Upper lobe of left lung (tissue), 6 donors: ENCODE measurements around the gene GAK. TPM values are rescaled to one million over a fixed set of nuclear protein-coding genes. Genes with fewer than 3 reads are reported as not detected.

Experiments used
- ATAC-seq, 2 donors: fragments of 200-7000 bp; cut with Tn5 transposase; one replicate each; pipeline ENCODE4 v1.9.1; 2022; ENCODE audit warnings: mild to moderate bottlenecking in 2 of 2, moderate library complexity in 2 of 2; ENCODE audit not compliant: low FRiP score in 2 of 2
- DNase-seq, 2 donors: peaks; one replicate each; pipeline ENCODE4 v3.0.0-alpha.2; 2019 to 2020
- H3K27ac ChIP-seq, 4 donors: fragments of 200-600 bp; sonication (generic); one replicate each; pipeline ENCODE4 v1.5.1; 2016 to 2019
- H3K27me3 ChIP-seq, 4 donors: fragments of 200-600 bp; sonication (generic); one replicate each; pipeline ENCODE4 v1.5.1; 2017 to 2019
- H3K36me3 ChIP-seq, 4 donors: fragments of 200-600 bp; sonication (generic); one replicate each; pipeline ENCODE4 v1.5.1; 2016 to 2019
- H3K4me1 ChIP-seq, 4 donors: fragments of 200-600 bp; sonication (generic); one replicate each; pipeline ENCODE4 v1.5.1; 2018 to 2019
- H3K4me3 ChIP-seq, 4 donors: fragments of 200-600 bp; sonication (generic); one replicate each; pipeline ENCODE4 v1.5.1; 2017 to 2019; ENCODE audit warnings: mild to moderate bottlenecking in 2 of 4, moderate library complexity in 1 of 4
- H3K9me3 ChIP-seq, 4 donors: fragments of 200-600 bp; sonication (generic); one replicate each; pipeline ENCODE4 v1.5.1; 2018 to 2019
- EP300 ChIP-seq, 4 donors: sonication (generic); formaldehyde crosslinking; IDR thresholded peaks; one replicate each; pipeline ENCODE4 v1.5.1; 2017; ENCODE audit warnings: antibody characterized with exemption in 4 of 4, control low read depth in 2 of 4
- POLR2A ChIP-seq, 4 donors: fragments of 450-650 bp; IDR thresholded peaks; one replicate each; pipeline ENCODE4 v1.5.1; 2016 to 2017; ENCODE audit warnings: antibody characterized with exemption in 4 of 4, mild to moderate bottlenecking in 2 of 4
- POLR2AphosphoS5 ChIP-seq, 2 donors: sonication (generic); formaldehyde crosslinking; IDR thresholded peaks; one replicate each; pipeline ENCODE4 v1.5.1; 2017; ENCODE audit warnings: antibody characterized with exemption in 2 of 2
- WGBS, 2 donors: methylation state at CpG; one replicate each; pipeline ENCODE4 v1.1.5; 2017 to 2018; 5-methylcytosine and 5-hydroxymethylcytosine counted together
- total RNA-seq, 6 donors: library from RNA; depleted of rRNA in 4 of 6; stranded (reverse); fragments of >200 nt in 4 of 6; gene quantifications; one replicate each; pipeline versions ENCODE4 v1.1.0 to v1.2.1, GENCODE V29; 2016 to 2021
- TF ChIP-seq, protein P1 (sequence below), 6 experiments: fragments of 450-650 bp in 4 of 6; fragments of 200-600 bp in 2 of 6; sonication (generic) in 2 of 6; IDR thresholded peaks; one replicate each; pipeline ENCODE4 v1.5.1; 2016 to 2019; ENCODE audit warnings: antibody characterized with exemption in 6 of 6
- donor health status: DM: no; HTN: no; CAD: no; lungs with moderate emphysema.
- donor health status: DM: no; HTN: yes; CAD: no; lungs with severe emphysema.

The GAK gene
- total RNA-seq, 6 donors from 2014 or later = 116 to 380 (median 154) TPM

DNA sequence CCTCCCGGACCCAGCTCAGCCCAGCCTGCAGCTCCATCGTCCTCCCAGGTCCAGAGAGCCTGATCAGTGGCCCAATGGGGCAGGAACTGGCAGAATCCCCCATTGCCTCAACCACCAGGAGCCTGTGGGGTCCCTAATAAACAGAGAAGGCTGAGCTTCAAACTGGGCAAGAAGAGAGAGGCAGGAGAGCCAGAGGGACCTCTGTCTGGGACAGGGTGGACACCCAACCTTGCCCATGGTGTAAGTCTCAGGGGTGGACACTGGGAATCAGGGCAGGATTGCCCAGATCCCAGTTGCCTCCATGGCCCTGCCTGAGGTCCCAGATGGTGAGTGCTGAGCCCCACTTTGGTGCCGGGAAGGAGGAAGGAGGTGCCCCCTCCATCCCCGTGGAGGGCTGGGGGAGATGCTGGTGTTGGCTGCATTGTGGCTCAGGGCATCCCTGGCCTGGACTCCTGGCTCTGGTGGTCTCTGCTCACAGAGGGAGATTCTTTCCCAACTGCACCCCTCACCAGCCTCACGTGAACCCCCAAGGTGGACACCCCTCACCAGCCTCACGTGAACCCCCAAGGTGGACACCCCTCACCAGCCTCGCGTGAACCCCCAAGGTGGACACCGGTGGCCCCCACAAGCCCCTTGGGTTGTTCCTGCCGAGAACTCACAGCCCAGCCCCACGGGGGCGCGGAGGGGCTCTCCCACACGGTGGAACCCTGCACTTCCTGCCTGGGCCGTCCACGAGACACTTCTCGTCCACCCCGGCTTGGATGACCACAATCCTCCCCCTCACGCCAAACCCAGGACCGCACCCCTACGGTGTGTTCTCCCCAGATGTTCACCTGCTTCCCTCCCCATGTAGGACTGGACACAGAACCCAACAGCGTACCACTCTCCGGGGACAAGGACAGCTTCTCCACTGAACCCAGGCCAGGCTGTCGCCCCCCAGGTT is 111.6 kb downstream of the GAK start:
- TF ChIP-seq POLR2AphosphoS5 (IDR thresholded peaks at IDR 0.05) = no peak
- no peak for TF ChIP-seq POLR2A (IDR thresholded peaks at IDR 0.05)
- TF ChIP-seq, protein P1, sequence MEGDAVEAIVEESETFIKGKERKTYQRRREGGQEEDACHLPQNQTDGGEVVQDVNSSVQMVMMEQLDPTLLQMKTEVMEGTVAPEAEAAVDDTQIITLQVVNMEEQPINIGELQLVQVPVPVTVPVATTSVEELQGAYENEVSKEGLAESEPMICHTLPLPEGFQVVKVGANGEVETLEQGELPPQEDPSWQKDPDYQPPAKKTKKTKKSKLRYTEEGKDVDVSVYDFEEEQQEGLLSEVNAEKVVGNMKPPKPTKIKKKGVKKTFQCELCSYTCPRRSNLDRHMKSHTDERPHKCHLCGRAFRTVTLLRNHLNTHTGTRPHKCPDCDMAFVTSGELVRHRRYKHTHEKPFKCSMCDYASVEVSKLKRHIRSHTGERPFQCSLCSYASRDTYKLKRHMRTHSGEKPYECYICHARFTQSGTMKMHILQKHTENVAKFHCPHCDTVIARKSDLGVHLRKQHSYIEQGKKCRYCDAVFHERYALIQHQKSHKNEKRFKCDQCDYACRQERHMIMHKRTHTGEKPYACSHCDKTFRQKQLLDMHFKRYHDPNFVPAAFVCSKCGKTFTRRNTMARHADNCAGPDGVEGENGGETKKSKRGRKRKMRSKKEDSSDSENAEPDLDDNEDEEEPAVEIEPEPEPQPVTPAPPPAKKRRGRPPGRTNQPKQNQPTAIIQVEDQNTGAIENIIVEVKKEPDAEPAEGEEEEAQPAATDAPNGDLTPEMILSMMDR (IDR thresholded peaks at IDR 0.05) = no peak
- TF ChIP-seq EP300 (IDR thresholded peaks at IDR 0.05) = no peak

GRCh38 chr4:819401-820229 is 112.5 kb downstream of the GAK start:
- H3K36me3 ChIP-seq = no peaks in the 10 kb centered on the region
- H3K4me1 ChIP-seq = peaks cover under 1 to 7% (median 6%) of the 10 kb centered on the region in 4 donors
- H3K4me3 ChIP-seq = no peak overlapping the region
- 64 to 79% methylated on average over 12 to 18 of the region's 20 CpGs for WGBS, 2 donors
- no peak overlapping the region for H3K27ac ChIP-seq
- H3K9me3 ChIP-seq = no peaks in the 10 kb centered on the region
- peaks cover 0 to 16% (median 6%) of the 10 kb centered on the region in 4 donors for H3K27me3 ChIP-seq
- no peak for ATAC-seq
- no peak for TF ChIP-seq EP300 (IDR thresholded peaks at IDR 0.05)
- TF ChIP-seq POLR2A (IDR thresholded peaks at IDR 0.05) = no peak
- no peak for TF ChIP-seq POLR2AphosphoS5 (IDR thresholded peaks at IDR 0.05)
- TF ChIP-seq, protein P1 (IDR thresholded peaks at IDR 0.05) = no peak
- DNase-seq = no peak

More for the DNA sequence above, 111.6 kb downstream of the GAK start:
- WGBS, 2 donors = 78 to 82% methylated on average over 18 to 23 of the region's 24 CpGs
- Histone ChIP-seq H3K27me3 (peaks cover 0 to 25% (median 15%) of the 10 kb centered on the region in 4 donors), H3K4me1 (peaks cover 7 to 14% (median 9%) of the 10 kb centered on the region in 4 donors), H3K4me3 (no peak overlapping the region), H3K9me3 (no peaks in the 10 kb centered on the region), H3K27ac (no peak overlapping the region), H3K36me3 (no peaks in the 10 kb centered on the region)
- ATAC-seq (no peak), DNase-seq (peak in 1 of 2 donors; percentile 75)

GRCh38 chr4:818106-818921 is 113.8 kb downstream of the GAK start:
- Histone ChIP-seq H3K36me3 (no peaks in the 10 kb centered on the region), H3K4me3 (no peak overlapping the region), H3K27me3 (peaks cover 0 to 3% (median 1%) of the 10 kb centered on the region in 4 donors), H3K9me3 (no peaks in the 10 kb centered on the region), H3K27ac (no peak overlapping the region), H3K4me1 (peaks cover 0 to 7% (median 5%) of the 10 kb centered on the region in 4 donors)
- WGBS, 2 donors = 90 to 92% methylated on average over 6 to 36 of the region's 42 CpGs
- ATAC-seq (peak in 1 of 2 donors; percentile 15), DNase-seq (peak in 1 of 2 donors; percentile 84)
- TF ChIP-seq, protein P1 (IDR thresholded peaks at IDR 0.05) = no peak
- TF ChIP-seq POLR2A (IDR thresholded peaks at IDR 0.05) = no peak
- no peak for TF ChIP-seq POLR2AphosphoS5 (IDR thresholded peaks at IDR 0.05)
- TF ChIP-seq EP300 (IDR thresholded peaks at IDR 0.05) = no peak

GRCh38 chr4:815464-816146 is 116.5 kb downstream of the GAK start:
- H3K36me3 ChIP-seq = no peaks in the 10 kb centered on the region
- peaks cover 0 to 7% (median 5%) of the 10 kb centered on the region in 4 donors for H3K4me1 ChIP-seq
- H3K27me3 ChIP-seq = no peaks in the 10 kb centered on the region
- TF ChIP-seq POLR2A (IDR thresholded peaks at IDR 0.05) = no peak
- no peak for TF ChIP-seq EP300 (IDR thresholded peaks at IDR 0.05)
- TF ChIP-seq, protein P1 (IDR thresholded peaks at IDR 0.05) = no peak
- H3K9me3 ChIP-seq = no peaks in the 10 kb centered on the region
- DNase-seq = peak in 1 of 2 donors; percentile 64
- 16 to 22% methylated on average over 11 of the region's 11 CpGs for WGBS, 2 donors
- no peak overlapping the region for H3K4me3 ChIP-seq
- peak in 1 of 2 donors; percentile 31 for ATAC-seq
- no peak overlapping the region for H3K27ac ChIP-seq
